HG02610 (cell line): ENCODE measurements around the gene DNM3.

Experiments
- ATAC-seq: cut with Tn5 transposase; IDR thresholded peaks from one replicate; pipeline ENCODE4 v1.9.1; 2021; ENCODE audit warnings: mild to moderate bottlenecking, moderate library complexity; ENCODE audit not compliant: unreplicated experiment

Gene DNM3

GRCh38 chr1:172378109-172378760 lies 536.9 kb downstream of the DNM3 start:
- ATAC-seq = no peak

- ATAC-seq = peak; percentile 86
These were observed 539.3 kb downstream of the DNM3 start for GRCh38 chr1:172380441-172381244.

GRCh38 chr1:172381946-172382345 lies 540.6 kb downstream of the DNM3 start:
- no peak for ATAC-seq

GRCh38 chr1:172382406-172382805 lies 541.1 kb downstream of the DNM3 start:
- ATAC-seq = no peak

GRCh38 chr1:172382990-172383389 lies 541.7 kb downstream of the DNM3 start:
- no peak for ATAC-seq

GRCh38 chr1:172383536-172383935 lies 542.2 kb downstream of the DNM3 start:
- no peak for ATAC-seq

- ATAC-seq = no peak
These were observed 543.4 kb downstream of the DNM3 start for GRCh38 chr1:172384656-172385055.

GRCh38 chr1:172386046-172386445 lies 544.7 kb downstream of the DNM3 start:
- no peak for ATAC-seq

GRCh38 chr1:172388490-172388889 lies 547.2 kb downstream of the DNM3 start:
- no peak for ATAC-seq

- ATAC-seq = peak; percentile 30
These were observed 549.0 kb downstream of the DNM3 start for GRCh38 chr1:172390301-172390682.

- ATAC-seq = peak; percentile 76
These were observed 549.6 kb downstream of the DNM3 start for GRCh38 chr1:172390683-172391551.

GRCh38 chr1:172391976-172392375 lies 550.7 kb downstream of the DNM3 start:
- ATAC-seq = no peak

GRCh38 chr1:172393354-172393753 lies 552.1 kb downstream of the DNM3 start:
- no peak for ATAC-seq

GRCh38 chr1:172394141-172394751 lies 552.9 kb downstream of the DNM3 start:
- peak; percentile 48 for ATAC-seq

- no peak for ATAC-seq
These were observed 553.5 kb downstream of the DNM3 start for GRCh38 chr1:172394811-172395210.

GRCh38 chr1:172395576-172395975 lies 554.3 kb downstream of the DNM3 start:
- no peak for ATAC-seq

GRCh38 chr1:172397221-172397620 lies 555.9 kb downstream of the DNM3 start:
- ATAC-seq = peak; percentile 45

GRCh38 chr1:172397633-172398032 lies 556.3 kb downstream of the DNM3 start:
- ATAC-seq = no peak

GRCh38 chr1:172398193-172398592 lies 556.9 kb downstream of the DNM3 start:
- ATAC-seq = peak; percentile 28

- ATAC-seq = no peak
These were observed 557.9 kb downstream of the DNM3 start for GRCh38 chr1:172398970-172399755.
